Keratinocyte (primary cell): ENCODE measurements around the gene RNU7-1. TPM values are rescaled to one million over a fixed set of nuclear protein-coding genes. Genes with fewer than 3 reads are reported as not detected.

ENCODE experiments used
- DNase-seq: peaks from one replicate; pipeline ENCODE4 v3.0.0-alpha.2; 2011; ENCODE audit warnings: low read depth, missing footprints, low spot score
- FAIRE-seq: peaks from 2 replicates; lab custom pipeline; 2011; peaks lifted over from hg19 to GRCh38; lab: Jason Lieb, UNC
- H2AFZ ChIP-seq: 2 replicates; pipeline ENCODE4 v1.6.0; 2012; ENCODE audit warnings: low read length, control low read depth, inconsistent platforms; ENCODE audit not compliant: control insufficient read depth
- H3K27ac ChIP-seq: 2 replicates; pipeline ENCODE4 v1.5.1; 2011; ENCODE audit warnings: low read length; ENCODE audit not compliant: control insufficient read depth, insufficient read depth
- H3K27me3 ChIP-seq: 3 replicates; pipeline ENCODE4 v1.6.0; 2011; ENCODE audit warnings: low read length; ENCODE audit not compliant: control insufficient read depth, insufficient read depth; ENCODE audit errors: extremely low read depth
- H3K36me3 ChIP-seq, 2 experiments: 2 replicates in 1 of 2; 3 replicates in 1 of 2; pipeline ENCODE4 v1.5.1; 2011; ENCODE audit warnings: low read length in 2 of 2, mild to moderate bottlenecking in 1 of 2; ENCODE audit not compliant: control insufficient read depth in 2 of 2, insufficient read depth in 2 of 2; ENCODE audit errors: extremely low read depth in 1 of 2
- H3K4me1 ChIP-seq: 3 replicates; pipeline ENCODE4 v1.5.1; 2011; ENCODE audit warnings: low read length; ENCODE audit not compliant: control insufficient read depth, insufficient read depth; ENCODE audit errors: extremely low read depth
- H3K4me2 ChIP-seq: 3 replicates; pipeline ENCODE4 v1.6.0; 2011; ENCODE audit warnings: low read depth, low read length; ENCODE audit not compliant: control insufficient read depth, insufficient read depth; ENCODE audit errors: extremely low read depth
- H3K4me3 ChIP-seq, 3 experiments: fragments of 200-600 bp in 1 of 3; sonication (generic) in 1 of 3; 2 replicates in 2 of 3; 3 replicates in 1 of 3; pipeline ENCODE4 v1.5.1; 2011 to 2016; ENCODE audit warnings: low read length in 3 of 3, mild to moderate bottlenecking in 3 of 3, control low read depth in 2 of 3, inconsistent platforms in 1 of 3, low read depth in 1 of 3, mixed read lengths in 1 of 3, mixed run types in 1 of 3, moderate library complexity in 1 of 3; ENCODE audit not compliant: control insufficient read depth in 2 of 3, insufficient read depth in 2 of 3; ENCODE audit errors: extremely low read depth in 1 of 3
- H3K79me2 ChIP-seq: 2 replicates; pipeline ENCODE4 v1.6.0; 2012; ENCODE audit warnings: low read length; ENCODE audit not compliant: control insufficient read depth, insufficient read depth
- H3K9ac ChIP-seq: 3 replicates; pipeline ENCODE4 v1.6.0; 2011; ENCODE audit warnings: low read length; ENCODE audit not compliant: control insufficient read depth, insufficient read depth; ENCODE audit errors: extremely low read depth
- H3K9me1 ChIP-seq: 3 replicates; pipeline ENCODE4 v1.6.0; 2011; ENCODE audit warnings: low read length; ENCODE audit not compliant: control insufficient read depth, insufficient read depth; ENCODE audit errors: extremely low read depth
- H3K9me3 ChIP-seq: 2 replicates; pipeline ENCODE4 v1.5.1; 2012; ENCODE audit warnings: low read depth, low read length; ENCODE audit not compliant: control insufficient read depth
- H4K20me1 ChIP-seq: 3 replicates; pipeline ENCODE4 v1.6.0; 2011; ENCODE audit warnings: low read length; ENCODE audit not compliant: control insufficient read depth, insufficient read depth; ENCODE audit errors: extremely low read depth
- CTCF ChIP-seq, 3 experiments: IDR thresholded peaks in 1 of 3; conservative IDR thresholded peaks in 1 of 3; optimal IDR thresholded peaks in 1 of 3; 2 replicates in 2 of 3; 3 replicates in 1 of 3; pipeline versions ENCODE3 to v1.5.1; 2011; ENCODE audit warnings: low read length in 3 of 3, mild to moderate bottlenecking in 3 of 3, moderate library complexity in 2 of 3, control low read depth in 1 of 3, inconsistent platforms in 1 of 3; ENCODE audit not compliant: insufficient read depth in 2 of 3; ENCODE audit errors: extremely low read depth in 1 of 3
- EZH2 ChIP-seq: IDR thresholded peaks from one replicate; pipeline ENCODE4 v1.6.1; 2012; ENCODE audit warnings: inconsistent platforms, mild to moderate bottlenecking, low read length, moderate library complexity
- dilution Hi-C: fragments of 300-500 bp; cut with MboI; formaldehyde crosslinking; loops from one replicate; pipeline ENCODE4 v1.7.0; 2020; ENCODE audit warnings: low sequenced_read_pairs; ENCODE audit not compliant: extremely low pct_ligation_motif_present
- polyA plus RNA-seq, 5 experiments: library from polyadenylated mRNA; depleted of rRNA in 3 of 5; stranded (reverse) in 3 of 5; stranded (forward) in 1 of 5; unstranded in 1 of 5; fragments of >200 nt; gene quantifications; 1 replicate in 1 of 5; 2 replicates in 3 of 5; 3 replicates in 1 of 5; pipeline versions ENCODE4 v1.2.1 to v1.2.3, GENCODE V29; 2011 to 2012; ENCODE audit warnings: missing spikeins in 2 of 5, low read depth in 1 of 5, low replicate concordance in 1 of 5

RNU7-1 gene
- polyA plus RNA-seq, 1 donor (not counting 4 experiments of a cell fraction or from before 2014, with no cell fraction given) = not detected

DNA sequence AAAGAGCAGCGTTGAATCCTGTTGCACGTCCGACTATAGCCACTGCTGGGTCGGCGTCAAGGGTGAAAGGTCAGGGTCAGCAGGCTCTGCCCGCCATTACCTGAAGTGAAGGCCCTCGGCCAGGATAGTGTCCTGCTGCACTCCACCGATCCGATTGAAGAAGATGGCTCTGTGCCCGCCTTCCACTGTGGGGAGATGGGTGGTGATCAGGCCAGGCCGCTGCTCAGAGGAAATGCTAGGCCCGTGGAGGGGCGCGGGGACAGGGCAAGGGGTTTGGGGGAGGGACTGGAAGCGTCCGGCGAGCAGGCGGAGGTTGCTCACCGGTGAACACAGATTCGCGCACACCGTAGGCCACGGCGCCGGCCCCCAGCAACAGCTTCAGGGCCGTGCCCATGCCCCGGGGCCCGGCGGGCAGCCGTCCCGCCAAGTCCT, 26.5 kb downstream of the RNU7-1 start:
- peak overlapping the region; percentile 41 for H2AFZ ChIP-seq
- H3K36me3 ChIP-seq = peaks cover 30 to 60% of the 10 kb centered on the region in 2 experiments
- H3K4me1 ChIP-seq = peaks cover 32% of the 10 kb centered on the region
- peak overlapping the region; percentile 98 for H3K9ac ChIP-seq
- no peak for DNase-seq
- TF ChIP-seq CTCF (optimal IDR thresholded peaks at IDR 0.05 in 1 of 3, IDR thresholded peaks at IDR 0.05 in 1 of 3, conservative IDR thresholded peaks at IDR 0.05 in 1 of 3; ENCODE audit: extremely low read depth in 1 of 3, insufficient read depth in 2 of 3, low read length in 3 of 3) = no peak
- TF ChIP-seq EZH2 = no peak
- peaks cover 3% of the 10 kb centered on the region for H3K9me1 ChIP-seq
- H3K4me3 ChIP-seq = peak overlapping the region; percentile 85 to 87 (median 87)
- peak overlapping the region; percentile 86 for H3K4me2 ChIP-seq
- no peak for FAIRE-seq
- no peaks in the 10 kb centered on the region for H3K27me3 ChIP-seq
- H4K20me1 ChIP-seq = peaks cover 2% of the 10 kb centered on the region
- no peaks in the 10 kb centered on the region for H3K9me3 ChIP-seq
- H3K27ac ChIP-seq = peak overlapping the region; percentile 95
- peaks cover 81% of the 10 kb centered on the region for H3K79me2 ChIP-seq
- dilution Hi-C loops = no loop called here

DNA sequence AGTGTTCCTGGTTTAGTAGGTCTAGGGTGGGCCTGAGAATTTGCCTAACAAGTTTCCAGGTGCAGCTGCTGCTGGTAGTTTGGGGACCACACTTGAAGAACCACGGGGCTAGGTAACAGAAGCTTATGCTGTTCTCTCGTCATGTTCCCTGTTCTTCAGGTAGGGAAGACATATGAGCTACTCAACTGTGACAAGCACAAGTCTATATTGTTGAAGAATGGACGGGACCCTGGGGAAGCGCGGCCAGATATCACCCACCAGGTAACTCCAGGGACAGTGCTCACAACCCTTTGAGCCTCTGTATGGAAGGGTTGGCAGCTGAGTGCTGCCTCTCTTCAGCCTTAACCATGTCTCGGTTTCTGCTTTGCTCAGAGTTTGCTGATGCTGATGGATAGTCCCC, 30.6 kb downstream of the RNU7-1 start:
- DNase-seq = no peak
- peaks cover 46% of the 10 kb centered on the region for H3K79me2 ChIP-seq
- H3K4me1 ChIP-seq = peaks cover 27% of the 10 kb centered on the region
- no peaks in the 10 kb centered on the region for H3K9me1 ChIP-seq
- peaks cover 28 to 57% of the 10 kb centered on the region in 2 experiments for H3K36me3 ChIP-seq
- no peak overlapping the region for H2AFZ ChIP-seq
- TF ChIP-seq EZH2 (no peak), CTCF (optimal IDR thresholded peaks at IDR 0.05 in 1 of 3, IDR thresholded peaks at IDR 0.05 in 1 of 3, conservative IDR thresholded peaks at IDR 0.05 in 1 of 3; ENCODE audit: extremely low read depth in 1 of 3, insufficient read depth in 2 of 3, low read length in 3 of 3) (no peak)
- H4K20me1 ChIP-seq = peaks cover 3% of the 10 kb centered on the region
- H3K4me3 ChIP-seq = no peak overlapping the region
- dilution Hi-C loops = no loop called here
- H3K4me2 ChIP-seq = no peak overlapping the region
- no peak overlapping the region for H3K9ac ChIP-seq
- no peak overlapping the region for H3K27ac ChIP-seq
- no peaks in the 10 kb centered on the region for H3K9me3 ChIP-seq
- no peak for FAIRE-seq
- H3K27me3 ChIP-seq = no peaks in the 10 kb centered on the region
